PC-9 (cell line): Measurements from ENCODE around the gene FCMR. TPM values are rescaled to one million over a fixed set of nuclear protein-coding genes. Genes with fewer than 3 reads are reported as not detected.

Experiments used
- BruUV-seq: library from RNA; stranded (reverse); fragments of 400-500 nt; replicated peaks from 2 replicates; lab custom pipeline; 2021; lab: Mats Ljungman, UMichigan
- CTCF ChIA-PET: fragments of 300-600 bp; sonication (Branson Sonifier 250); formaldehyde crosslinking; loops from one replicate; lab custom pipeline; 2022; ENCODE audit warnings: antibody characterized with exemption; lab: Charles Lee
- POLR2A ChIA-PET: fragments of 300-600 bp; sonication (Branson Sonifier 250); formaldehyde crosslinking; loops from one replicate; lab custom pipeline; 2022; ENCODE audit warnings: antibody characterized with exemption; ENCODE audit not compliant: unreplicated experiment; lab: Charles Lee
- DNase-seq, 2 experiments: peaks; one replicate each; pipeline versions ENCODE4 v3.0.0 to v3.0.0-alpha.2; 2015 to 2022; ENCODE audit warnings: mixed read lengths in 1 of 2
- H2AFZ ChIP-seq: fragments of 200-600 bp; sonication (generic); 2 replicates; pipeline ENCODE4 v1.8.1; 2017; ENCODE audit warnings: antibody characterized with exemption
- H3F3A ChIP-seq: fragments of 200-600 bp; sonication (generic); 2 replicates; pipeline ENCODE4 v1.8.1; 2017; ENCODE audit warnings: antibody characterized with exemption, mild to moderate bottlenecking, low read depth; ENCODE audit not compliant: insufficient read depth
- H3K27ac ChIP-seq: fragments of 200-600 bp; sonication (generic); 2 replicates; pipeline ENCODE4 v1.6.1; 2016; ENCODE audit warnings: mixed run types
- H3K27me3 ChIP-seq: fragments of 200-600 bp; sonication (generic); 2 replicates; pipeline ENCODE4 v1.6.1; 2016; ENCODE audit warnings: low read depth, mixed run types; ENCODE audit not compliant: insufficient read depth
- H3K36me3 ChIP-seq: fragments of 200-600 bp; sonication (generic); 2 replicates; pipeline ENCODE4 v1.6.1; 2016; ENCODE audit warnings: low read depth, mixed run types
- H3K4me1 ChIP-seq: fragments of 200-600 bp; sonication (generic); replicated peaks from 2 replicates; pipeline ENCODE4 v1.6.1; 2016; ENCODE audit warnings: mixed run types; ENCODE audit not compliant: insufficient read depth
- H3K4me2 ChIP-seq: fragments of 200-600 bp; sonication (generic); 2 replicates; pipeline ENCODE4 v1.6.1; 2017; ENCODE audit warnings: mixed run types
- H3K4me3 ChIP-seq: fragments of 200-600 bp; sonication (generic); 2 replicates; pipeline ENCODE4 v1.6.1; 2016; ENCODE audit warnings: mixed run types
- H3K79me2 ChIP-seq: fragments of 200-600 bp; sonication (generic); 2 replicates; pipeline ENCODE4 v1.6.1; 2017; ENCODE audit warnings: low read depth, mixed run types
- H3K9me2 ChIP-seq: fragments of 200-600 bp; sonication (generic); 2 replicates; pipeline ENCODE4 v1.8.1; 2017; ENCODE audit warnings: mild to moderate bottlenecking; ENCODE audit not compliant: insufficient read depth
- H3K9me3 ChIP-seq: fragments of 200-600 bp; sonication (generic); 2 replicates; pipeline ENCODE4 v1.8.1; 2016; ENCODE audit warnings: low read depth; ENCODE audit not compliant: insufficient read depth
- H4K20me1 ChIP-seq: fragments of 200-600 bp; sonication (generic); 2 replicates; pipeline ENCODE4 v1.8.1; 2017; ENCODE audit not compliant: insufficient read depth
- CTCF ChIP-seq: fragments of 200-600 bp; sonication (generic); conservative IDR thresholded peaks from 2 replicates; pipeline ENCODE4 v1.6.1; 2017; ENCODE audit warnings: mixed run types, antibody characterized with exemption, mild to moderate bottlenecking, moderate library complexity
- EZH2 ChIP-seq: fragments of 200-600 bp; sonication (generic); IDR thresholded peaks from 2 replicates; pipeline ENCODE4 v1.8.0; 2017; ENCODE audit warnings: antibody characterized with exemption, low read depth
- intact Hi-C: fragments of 100-400 bp; cut with micrococcal nuclease; formaldehyde crosslinking; loops from one replicate; pipeline ENCODE4 v1.10.0; 2022; ENCODE audit not compliant: unreplicated experiment
- total RNA-seq: library from RNA; stranded (reverse); gene quantifications from 2 replicates; pipeline ENCODE4 v1.2.3, GENCODE V29; 2021

FCMR gene
- total RNA-seq, 1 experiment from 2014 or later = 1.2 TPM

- intact Hi-C loops = no loop called here
- Histone ChIP-seq H3K9me3 (no peaks in the 10 kb centered on the region), H3F3A (no peaks in the 10 kb centered on the region), H4K20me1 (no peaks in the 10 kb centered on the region), H2AFZ (no peak overlapping the region), H3K36me3 (no peaks in the 10 kb centered on the region), H3K27me3 (no peaks in the 10 kb centered on the region), H3K4me1 (no peaks in the 10 kb centered on the region), H3K4me3 (no peak overlapping the region), H3K9me2 (no peaks in the 10 kb centered on the region), H3K79me2 (no peaks in the 10 kb centered on the region), H3K27ac (no peak overlapping the region), H3K4me2 (no peak overlapping the region)
- ChIA-PET CTCF (no interaction called here), POLR2A (interaction anchor here (0.6 kb wide), 1 partner anchor 308 kb away, joined by 4 read pairs; no protein-coding TSS in a partner anchor)
- no TSS peak for BruUV-seq
- DNase-seq = no peak
- TF ChIP-seq EZH2 = no peak
- TF ChIP-seq CTCF = peak; percentile 41; the same call in 1 of the 2 replicates
These were observed 13.8 kb upstream of the FCMR start for GRCh38 chr1:206935491-206936067.

- no peaks in the 10 kb centered on the region for H3F3A ChIP-seq
- intact Hi-C loops = no loop called here
- H3K4me3 ChIP-seq = no peak overlapping the region
- no peaks in the 10 kb centered on the region for H3K36me3 ChIP-seq
- H3K4me1 ChIP-seq = no peaks in the 10 kb centered on the region
- no peaks in the 10 kb centered on the region for H4K20me1 ChIP-seq
- H3K9me2 ChIP-seq = no peaks in the 10 kb centered on the region
- no peak for DNase-seq
- BruUV-seq = no TSS peak
- POLR2A ChIA-PET = no interaction called here
- H3K27me3 ChIP-seq = no peaks in the 10 kb centered on the region
- H2AFZ ChIP-seq = no peak overlapping the region
- TF ChIP-seq EZH2 (no peak), CTCF (peak; percentile 58; the same call in 1 of the 2 replicates)
- H3K27ac ChIP-seq = no peak overlapping the region
- H3K79me2 ChIP-seq = no peaks in the 10 kb centered on the region
- CTCF ChIA-PET = interaction anchor here (0.6 kb wide), 1 partner anchor 55 kb away, joined by 4 read pairs; no protein-coding TSS in a partner anchor
- no peaks in the 10 kb centered on the region for H3K9me3 ChIP-seq
- H3K4me2 ChIP-seq = no peak overlapping the region
These were observed 11.7 kb upstream of the FCMR start for GRCh38 chr1:206933333-206933945.

- H3K27me3 ChIP-seq = no peaks in the 10 kb centered on the region
- H4K20me1 ChIP-seq = no peaks in the 10 kb centered on the region
- CTCF ChIA-PET = interaction anchor here (0.5 kb wide), 1 partner anchor 428 kb away, joined by 3 read pairs; no protein-coding TSS in a partner anchor
- POLR2A ChIA-PET = no interaction called here
- no peaks in the 10 kb centered on the region for H3K9me3 ChIP-seq
- H3K79me2 ChIP-seq = no peaks in the 10 kb centered on the region
- intact Hi-C loops = no loop called here
- no peak for DNase-seq
- peaks cover 9% of the 10 kb centered on the region; the same call in 1 of the 2 replicates for H3F3A ChIP-seq
- no peaks in the 10 kb centered on the region for H3K36me3 ChIP-seq
- H2AFZ ChIP-seq = no peak overlapping the region
- H3K4me3 ChIP-seq = no peak overlapping the region
- H3K9me2 ChIP-seq = no peaks in the 10 kb centered on the region
- no peak overlapping the region for H3K4me2 ChIP-seq
- H3K27ac ChIP-seq = no peak overlapping the region
- TF ChIP-seq CTCF (no peak), EZH2 (no peak)
- BruUV-seq = no TSS peak
- H3K4me1 ChIP-seq = peaks cover 9% of the 10 kb centered on the region
These were observed 10.4 kb upstream of the FCMR start for GRCh38 chr1:206932177-206932576.
